ENCODE data around the gene ASPDH.
A peak's percentile ranks its signal among the peaks of the same experiment; 100 is the strongest.

Gene ASPDH

DNA sequence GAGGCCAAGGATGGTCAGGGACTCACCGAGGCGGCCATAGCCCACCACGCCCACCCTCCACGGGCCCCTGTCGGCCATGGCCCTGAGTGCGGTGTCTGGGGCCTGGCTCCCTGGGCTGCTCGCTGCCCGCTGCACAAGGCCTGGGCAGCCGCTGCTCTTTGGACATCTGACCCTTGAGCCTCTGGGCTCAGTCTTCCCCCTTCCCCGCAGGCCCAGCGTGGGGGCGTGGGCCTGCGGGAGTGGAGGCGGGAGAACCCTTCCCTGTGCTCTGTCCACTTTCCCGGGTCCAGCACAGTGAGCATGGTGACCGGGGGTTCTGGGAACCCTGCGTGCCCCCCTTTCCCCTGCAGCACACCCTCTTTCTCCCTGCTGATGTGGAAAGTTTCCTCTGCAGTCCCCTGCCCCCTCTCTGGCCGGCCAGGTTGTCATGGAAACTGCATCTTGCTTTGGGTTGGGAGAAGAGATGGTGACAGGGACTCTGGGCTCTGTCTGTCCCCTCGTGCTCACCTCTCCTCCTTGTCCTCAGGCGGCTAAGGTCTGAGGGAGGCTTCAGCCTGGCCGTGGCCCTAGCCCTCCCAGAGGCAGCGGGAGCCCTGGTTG lies at the start of gene ASPDH:
TSS of gene ASPDH (minus strand) at position 168 of the 600 bp plus-strand sequence. CDS start at position 78, 90 bp downstream.
- DNase-seq, result no peak

DNA sequence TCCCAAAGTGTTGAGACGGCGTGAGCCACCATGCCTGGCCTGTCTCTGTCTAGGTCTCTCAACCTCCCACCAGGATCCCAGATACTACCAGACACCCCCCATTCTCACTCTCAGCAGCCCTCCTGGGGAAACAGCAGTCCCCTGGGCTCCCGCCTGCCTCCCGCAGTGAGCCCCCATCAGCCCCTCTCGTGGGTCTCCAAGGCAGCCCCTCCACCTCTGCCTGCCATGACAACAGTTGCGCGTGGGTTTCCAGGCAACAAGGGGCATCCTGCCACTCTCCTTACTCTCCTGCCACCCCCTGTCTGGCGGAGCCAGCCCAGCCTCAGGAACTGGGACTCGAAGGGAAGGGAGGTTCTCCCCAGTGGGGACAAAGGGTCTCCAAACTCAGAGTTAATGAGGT lies 49.3 kb upstream of the ASPDH start:
- no peak for DNase-seq

DNA sequence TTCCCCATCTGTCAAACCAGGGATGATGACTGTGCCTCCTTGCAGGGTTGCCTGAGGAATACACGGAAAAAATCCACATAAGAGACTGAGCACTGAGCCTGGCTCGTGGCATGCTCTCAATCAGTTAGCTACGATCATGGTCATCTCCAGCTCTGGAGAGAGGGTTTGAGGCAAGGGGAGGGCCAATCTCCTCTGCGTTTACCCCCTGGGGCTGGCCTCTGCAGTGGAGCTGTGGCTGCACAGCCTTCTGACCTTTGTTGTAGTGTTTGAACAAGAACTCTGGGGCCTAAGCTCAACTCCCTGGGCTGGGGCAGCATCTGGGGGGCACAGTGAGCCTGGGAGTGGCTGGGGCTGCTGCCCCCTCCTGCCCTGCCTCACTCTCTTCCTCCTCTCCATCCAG lies 48.6 kb upstream of the ASPDH start:
- DNase-seq, result no peak

DNA sequence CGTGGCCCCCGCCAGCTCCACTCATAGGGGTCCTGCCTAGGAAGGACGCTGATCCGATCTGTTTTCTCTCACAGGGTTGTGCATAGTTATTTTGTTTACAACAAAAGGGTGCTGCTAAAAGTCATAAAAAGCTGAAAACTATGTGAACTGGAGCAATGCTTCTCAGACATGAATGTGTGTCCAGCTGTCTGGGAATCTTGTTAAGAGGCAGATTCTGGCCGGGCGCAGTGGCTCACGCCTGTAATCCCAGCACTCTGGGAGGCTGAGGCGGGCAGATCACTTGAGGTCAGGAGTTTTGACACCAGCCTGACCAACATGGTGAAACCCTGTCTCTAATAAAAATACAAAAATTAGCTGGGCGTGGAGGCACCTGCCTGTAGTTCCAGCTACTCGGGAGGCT lies 45.9 kb upstream of the ASPDH start:
- no peak for DNase-seq

DNA sequence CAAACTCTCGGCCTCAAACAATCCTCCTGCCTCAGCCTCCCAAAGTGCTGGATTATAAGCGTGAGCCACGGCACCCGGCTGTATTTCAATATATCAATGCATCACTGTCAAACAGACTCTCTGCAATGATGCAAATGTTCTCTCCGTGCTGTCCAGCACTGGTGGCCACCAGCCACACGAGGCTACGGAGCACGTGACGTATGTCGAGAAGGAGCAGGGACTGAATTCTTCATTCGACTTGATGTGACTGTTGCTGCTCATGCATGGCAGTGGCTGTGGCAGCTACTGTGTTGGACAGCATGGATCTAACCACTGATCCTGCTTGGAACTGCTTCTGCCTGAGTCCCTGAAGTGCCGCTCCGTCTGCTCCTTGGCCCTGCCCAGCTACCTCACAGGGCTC lies 44.7 kb upstream of the ASPDH start:
- DNase-seq, result no peak

DNA sequence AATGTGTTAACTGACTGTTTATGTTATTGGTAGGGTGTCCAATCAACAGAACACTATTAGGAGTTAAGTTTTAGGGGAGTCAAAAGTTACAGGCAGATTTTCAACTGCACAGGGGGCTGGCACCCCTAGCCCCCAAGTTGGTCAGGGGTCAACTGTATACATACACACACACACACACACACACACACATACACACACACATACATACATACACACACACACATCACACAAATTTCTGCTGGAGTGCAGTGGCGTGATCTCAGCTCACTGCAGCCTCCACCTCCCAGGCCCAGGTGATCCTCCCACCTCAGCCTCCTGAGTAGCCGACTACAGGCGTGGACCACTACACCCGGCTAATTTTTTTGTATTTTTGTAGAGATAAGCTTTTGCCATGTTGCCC lies 44.3 kb upstream of the ASPDH start:
- no peak for DNase-seq

DNA sequence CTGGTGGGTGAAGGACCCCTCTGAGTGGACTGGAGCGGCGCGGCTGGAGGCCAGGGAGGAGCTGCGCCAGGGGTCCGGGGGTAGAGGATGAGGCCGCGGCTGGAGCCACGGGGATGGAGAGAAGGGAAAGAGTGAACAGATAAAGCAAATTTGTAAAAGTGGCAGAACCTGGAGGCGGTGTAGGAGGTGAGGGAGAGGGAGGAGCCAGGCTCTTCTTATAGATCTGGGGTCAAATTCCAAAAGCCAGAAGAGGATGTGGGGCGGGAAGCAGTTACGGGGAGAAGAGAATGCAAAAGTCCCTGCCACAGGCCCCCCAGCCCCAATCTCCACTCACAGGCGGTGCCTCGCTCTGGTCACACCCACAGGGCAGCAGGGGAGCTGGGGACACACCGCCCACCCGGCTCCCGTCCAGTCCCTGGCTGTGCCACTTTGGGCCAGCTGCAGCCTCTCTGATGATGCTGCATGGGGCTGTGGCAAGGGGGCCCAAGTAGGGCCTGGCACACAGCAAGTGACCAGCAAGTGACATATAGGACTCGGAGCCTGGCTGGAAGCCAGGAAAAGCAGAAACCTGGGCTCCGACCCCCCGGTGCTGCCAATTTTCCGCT lies 43.4 kb upstream of the ASPDH start:
- no peak for DNase-seq

DNA sequence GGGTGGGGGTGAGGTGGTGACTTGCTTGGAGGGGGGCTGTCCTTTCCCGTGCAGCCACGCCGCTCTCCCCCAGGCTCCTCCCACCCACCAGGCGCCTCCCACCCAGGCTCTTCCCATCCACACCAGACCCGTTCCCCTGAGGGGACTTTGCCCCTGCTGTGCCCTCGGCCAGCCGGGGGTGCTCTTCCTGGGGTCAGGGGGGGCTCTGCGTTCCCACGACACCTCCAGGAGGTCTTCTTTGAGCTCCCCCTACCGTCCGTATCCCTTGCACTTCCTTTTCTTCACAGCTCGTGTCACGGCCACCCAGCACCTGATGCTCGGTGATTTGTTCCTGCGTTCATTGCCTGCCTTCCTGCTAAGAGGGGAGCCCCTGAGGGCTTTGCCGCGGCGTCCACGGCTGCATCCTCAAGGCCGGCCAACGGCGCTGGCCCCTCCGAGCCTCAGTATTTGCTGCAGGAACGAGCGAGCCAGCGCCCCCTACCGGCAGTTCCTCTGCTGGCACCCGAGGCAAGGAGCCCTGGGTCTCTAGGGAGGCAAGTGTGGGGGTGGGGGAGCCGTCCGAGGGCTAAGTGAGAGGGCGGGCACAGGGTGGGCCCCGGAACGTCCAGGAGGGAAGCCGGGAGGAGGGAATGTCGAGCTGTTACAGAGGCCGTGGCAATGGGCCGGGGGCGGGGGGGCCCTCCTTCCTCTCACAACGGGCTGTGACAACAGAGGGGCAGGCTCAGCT lies 42.7 kb upstream of the ASPDH start:
- peak; percentile 61 to 70 for DNase-seq

DNA sequence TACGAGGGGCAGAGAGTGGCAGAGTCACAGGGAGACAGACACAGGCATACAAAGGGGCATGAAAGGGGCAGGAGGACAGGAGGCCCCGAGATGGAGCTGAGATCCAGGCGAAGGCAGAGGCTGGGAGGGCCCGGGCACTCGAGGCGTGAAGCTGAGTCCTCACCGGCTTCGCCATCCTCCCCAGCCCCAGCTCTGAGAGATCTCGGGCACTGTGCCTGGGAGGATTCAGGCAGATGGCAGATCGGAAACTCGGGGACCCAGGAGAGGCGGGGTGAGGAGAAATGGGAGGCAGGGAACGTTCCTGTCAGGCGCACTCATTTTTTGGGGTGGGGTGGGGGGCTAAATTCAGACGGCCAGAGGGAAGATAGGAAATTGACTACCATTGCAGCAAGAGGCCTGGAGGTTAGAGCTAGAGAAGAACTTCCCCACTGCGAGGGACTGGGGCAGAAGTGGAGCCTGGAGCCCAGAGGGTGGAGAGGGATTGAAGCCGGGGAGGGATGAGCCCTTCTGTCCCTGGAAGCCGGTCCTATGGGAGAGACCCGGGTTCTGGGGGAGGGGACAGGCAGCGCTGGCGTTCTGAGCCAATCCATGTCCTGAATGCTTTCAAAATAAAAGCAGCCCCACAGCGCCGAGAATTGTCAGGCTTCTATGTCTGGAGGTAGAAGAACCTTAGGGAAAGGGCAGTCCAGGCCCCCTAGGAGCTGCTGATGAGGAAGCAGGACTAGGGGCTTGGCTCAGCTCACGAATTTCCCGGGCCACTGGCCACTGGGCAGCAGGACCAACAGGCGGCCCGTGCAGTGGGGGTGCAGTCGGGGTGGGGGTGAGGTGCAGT lies 42.0 kb upstream of the ASPDH start:
- DNase-seq, result no peak

DNA sequence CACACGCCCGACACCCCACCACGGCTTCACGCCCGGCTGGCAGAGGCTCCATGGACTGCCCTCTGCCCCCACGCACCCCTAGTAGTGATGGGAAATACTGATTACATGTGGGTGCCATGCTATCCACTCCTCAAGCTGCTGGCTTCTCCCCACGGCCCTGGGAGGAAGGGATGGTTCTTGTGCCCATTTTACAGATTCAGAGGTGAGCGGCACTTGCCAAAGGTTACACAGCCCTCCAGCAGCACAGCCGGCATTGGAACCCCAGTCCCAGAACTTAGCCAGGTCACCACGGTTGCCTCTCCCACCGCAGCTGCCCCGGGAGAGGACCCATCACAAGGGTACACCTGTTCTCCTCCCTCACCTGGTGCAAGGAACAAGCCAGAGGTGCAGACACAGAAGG lies 41.3 kb upstream of the ASPDH start:
- no peak for DNase-seq

DNA sequence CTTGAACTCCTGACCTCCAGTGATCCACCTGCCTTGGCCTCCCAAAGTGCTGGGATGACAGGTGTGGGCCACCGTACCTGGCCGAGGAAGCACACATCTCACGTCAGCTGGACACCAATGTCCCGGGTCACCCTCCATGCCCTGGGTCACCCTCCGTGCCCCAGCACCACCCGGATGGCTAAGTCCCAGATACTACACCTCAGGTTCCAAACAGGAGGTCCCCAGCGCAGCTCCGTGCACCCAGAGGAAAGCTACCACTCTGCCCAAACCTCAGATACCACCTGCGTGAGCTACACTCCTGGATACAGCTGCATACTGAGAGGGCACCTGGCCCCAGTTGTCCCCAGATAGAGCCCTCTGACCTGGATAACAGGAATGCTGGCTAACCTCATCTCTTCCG lies 40.5 kb upstream of the ASPDH start:
- DNase-seq, result no peak

DNA sequence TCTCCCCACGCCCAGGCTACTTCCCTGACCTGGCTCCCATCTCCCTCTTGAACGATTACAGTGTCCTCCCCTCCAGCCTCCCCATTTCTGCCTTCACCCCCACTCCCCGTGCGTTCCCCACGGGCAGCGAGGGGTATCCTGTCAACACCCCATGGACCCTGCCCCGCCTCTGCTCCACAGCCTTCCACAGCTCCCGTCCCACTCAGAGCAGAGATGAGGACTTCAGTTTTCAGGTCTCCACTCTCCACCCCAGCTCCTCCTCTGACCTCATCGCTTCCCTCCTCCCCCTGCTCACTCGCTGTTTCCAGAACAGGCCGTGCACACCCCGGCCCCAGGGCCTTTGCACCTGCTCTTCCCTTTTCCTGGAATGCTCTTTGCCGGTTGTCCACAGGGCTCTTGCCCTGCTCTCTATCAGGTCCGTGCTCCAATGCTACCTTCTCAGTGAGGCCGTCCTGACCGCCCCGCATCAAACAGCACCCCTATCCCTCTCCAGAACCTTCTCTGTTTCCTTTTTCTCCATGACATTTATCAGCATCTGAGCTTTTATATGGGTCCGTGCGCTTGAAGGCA lies 39.5 kb upstream of the ASPDH start:
- DNase-seq, result no peak

DNA sequence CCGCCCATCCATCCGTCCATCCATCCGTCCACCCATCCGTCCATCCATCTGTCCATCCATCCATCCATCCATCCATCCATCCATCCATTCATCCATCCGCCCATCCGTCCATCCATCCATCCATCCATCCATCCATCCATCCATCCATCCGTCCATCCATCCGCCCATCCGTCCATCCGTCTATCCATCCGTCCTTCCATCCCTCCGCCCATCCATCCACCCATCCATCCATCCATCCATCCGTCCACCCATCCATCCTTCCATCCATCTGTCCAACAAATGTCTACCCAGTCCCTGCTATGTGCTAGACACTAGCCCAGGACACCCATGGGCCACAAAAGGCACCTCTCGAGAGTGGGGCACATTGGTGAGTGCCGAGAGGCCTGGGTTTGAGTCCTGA lies 38.8 kb upstream of the ASPDH start:
- no peak for DNase-seq

DNA sequence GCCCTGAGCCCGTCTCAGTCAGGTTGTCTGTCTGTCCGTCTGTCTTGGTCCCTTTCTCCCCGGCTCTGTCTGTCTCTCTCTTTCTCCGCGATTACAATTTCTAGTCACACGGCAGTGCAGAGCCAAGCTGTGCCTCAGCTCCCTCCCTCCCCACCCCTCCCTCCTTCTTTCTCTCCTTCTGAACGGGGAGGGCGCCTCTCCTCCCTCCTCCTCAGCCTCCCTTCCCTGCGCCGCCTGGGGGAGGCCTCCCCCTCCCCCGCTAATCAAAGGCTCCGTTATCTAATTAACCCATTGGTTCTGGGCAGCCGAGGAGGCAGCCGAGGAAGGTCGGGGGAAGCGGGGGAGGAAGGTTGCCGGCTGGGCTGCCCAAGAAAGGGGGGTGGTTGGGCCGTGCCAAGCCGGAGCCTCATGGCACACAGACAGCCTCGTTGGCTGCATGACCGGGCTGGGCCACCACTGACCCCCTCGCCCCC lies 38.0 kb upstream of the ASPDH start:
- DNase-seq, result no peak

DNA sequence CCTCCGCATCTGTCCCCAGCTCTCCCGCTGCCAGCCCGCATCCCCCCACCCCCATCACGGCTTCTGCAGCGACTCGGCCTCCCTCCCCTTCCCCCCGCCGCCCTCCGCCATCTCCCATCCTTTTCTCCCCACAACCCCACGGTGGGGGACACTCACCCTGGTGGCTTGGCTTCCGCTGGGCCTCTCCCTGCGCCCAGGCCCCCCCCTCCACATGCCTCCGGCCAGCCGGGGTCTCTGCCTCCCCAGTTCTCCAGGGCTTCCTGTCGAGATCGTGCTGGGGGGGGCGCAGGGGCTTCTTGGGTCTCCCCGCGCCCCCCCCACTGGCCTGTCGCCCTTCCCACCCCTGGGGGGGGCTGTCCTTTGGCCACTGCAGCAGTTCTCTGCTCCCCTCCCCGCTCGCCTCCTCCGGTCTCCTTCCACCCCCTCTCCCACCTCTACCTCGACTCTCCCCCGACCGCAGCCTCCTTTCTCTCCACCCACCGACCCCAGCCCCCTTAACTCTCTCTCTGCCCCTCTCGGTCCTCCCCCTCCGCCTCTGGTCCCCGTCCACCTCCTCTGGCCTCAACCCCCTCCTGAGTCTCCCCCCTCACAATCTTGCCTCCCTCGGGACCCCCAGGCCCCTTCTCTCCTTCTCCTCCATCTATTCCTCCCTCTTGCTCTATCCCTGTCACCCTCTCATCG lies 37.5 kb upstream of the ASPDH start:
- no peak for DNase-seq

DNA sequence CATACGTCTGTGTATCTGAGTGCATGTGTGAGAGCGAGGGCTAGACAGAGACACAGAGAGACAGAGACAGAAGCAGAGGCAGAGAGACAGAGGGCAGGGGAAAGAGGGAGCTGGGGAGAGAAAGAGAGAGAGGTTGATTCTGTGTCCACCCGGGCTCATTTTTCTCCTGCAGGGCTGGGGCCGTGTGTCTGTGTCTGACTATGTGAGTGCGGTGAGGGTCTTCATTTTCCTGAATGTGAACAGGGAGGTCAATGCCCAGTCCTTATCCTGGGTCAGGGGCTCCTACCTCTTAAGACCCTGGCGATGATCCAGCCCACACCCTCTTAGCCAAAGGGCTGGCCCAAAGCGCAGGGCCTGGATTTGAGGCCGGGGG lies 36.9 kb upstream of the ASPDH start:
- DNase-seq, result no peak

DNA sequence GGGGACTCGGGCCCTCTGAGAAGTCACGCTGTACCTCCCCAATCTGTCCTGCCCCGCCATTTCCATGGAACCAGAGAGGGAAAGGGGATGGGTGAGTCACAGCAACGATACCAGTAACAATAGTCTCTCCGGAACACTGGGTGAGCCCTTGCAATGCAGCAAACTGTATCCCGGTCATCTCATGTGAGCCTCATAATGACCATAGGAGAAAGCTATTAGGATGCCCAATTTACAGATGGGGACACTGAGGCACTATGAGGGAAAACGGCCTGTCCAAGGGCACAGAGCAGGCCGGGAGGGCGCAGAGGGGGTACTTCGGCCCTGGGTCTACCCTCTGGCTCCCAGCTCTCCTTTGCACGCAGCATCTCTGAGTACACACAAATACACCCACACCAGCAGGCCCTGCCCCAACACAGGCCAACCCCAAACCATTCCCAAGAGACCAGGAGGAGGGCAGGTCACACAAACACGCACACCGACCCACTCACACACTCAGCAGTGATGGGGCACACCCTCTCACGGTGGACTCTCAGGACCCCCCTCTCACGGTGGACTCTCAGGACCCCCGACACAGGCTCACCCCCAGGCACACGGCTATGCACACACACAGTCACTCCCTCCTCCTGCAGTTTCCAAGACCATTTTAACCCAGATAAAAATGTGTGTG lies 36.3 kb upstream of the ASPDH start:
- DNase-seq, result no peak

DNA sequence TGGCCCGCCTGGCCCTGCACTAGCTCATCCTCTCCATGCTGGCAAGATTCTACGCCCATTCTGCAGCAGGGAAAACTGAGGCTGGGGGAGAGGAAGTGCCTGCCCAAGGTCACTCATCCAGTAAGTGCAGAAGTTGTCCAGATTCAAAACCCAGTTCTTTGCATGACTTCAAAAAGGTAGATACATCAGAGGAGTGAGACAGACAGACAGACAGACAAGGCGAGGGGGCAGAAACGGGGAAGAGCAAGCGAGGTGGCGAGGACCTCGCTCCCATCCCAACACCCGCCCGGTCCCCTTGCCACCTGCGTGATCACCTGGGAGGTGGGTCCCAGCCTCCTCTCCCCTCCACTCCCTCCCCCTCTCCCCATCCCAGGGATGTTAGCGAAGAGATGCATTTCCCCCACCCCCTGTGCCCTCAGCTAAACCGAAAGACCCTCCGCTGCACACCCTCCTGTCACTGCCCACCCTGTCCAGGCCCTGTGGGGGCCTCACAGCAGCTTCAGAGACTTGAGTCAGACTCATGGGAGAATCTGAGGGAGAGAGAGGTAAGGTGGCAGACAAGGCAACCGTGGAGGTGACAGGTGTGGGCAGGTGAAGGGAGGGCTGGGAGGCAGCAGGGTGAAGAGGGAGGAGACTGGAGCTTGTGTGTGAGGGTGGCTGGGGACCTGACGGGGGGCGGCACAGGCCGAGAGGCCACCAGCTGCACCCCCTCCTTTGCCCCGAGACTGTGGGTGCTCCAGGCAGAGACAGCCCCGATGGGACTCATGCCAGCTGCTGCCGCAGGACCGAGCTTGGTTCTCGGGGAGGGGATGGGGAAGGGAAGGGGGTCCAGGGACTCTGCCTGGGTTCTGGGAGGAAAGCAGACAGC lies 35.6 kb upstream of the ASPDH start:
- no peak for DNase-seq

DNA sequence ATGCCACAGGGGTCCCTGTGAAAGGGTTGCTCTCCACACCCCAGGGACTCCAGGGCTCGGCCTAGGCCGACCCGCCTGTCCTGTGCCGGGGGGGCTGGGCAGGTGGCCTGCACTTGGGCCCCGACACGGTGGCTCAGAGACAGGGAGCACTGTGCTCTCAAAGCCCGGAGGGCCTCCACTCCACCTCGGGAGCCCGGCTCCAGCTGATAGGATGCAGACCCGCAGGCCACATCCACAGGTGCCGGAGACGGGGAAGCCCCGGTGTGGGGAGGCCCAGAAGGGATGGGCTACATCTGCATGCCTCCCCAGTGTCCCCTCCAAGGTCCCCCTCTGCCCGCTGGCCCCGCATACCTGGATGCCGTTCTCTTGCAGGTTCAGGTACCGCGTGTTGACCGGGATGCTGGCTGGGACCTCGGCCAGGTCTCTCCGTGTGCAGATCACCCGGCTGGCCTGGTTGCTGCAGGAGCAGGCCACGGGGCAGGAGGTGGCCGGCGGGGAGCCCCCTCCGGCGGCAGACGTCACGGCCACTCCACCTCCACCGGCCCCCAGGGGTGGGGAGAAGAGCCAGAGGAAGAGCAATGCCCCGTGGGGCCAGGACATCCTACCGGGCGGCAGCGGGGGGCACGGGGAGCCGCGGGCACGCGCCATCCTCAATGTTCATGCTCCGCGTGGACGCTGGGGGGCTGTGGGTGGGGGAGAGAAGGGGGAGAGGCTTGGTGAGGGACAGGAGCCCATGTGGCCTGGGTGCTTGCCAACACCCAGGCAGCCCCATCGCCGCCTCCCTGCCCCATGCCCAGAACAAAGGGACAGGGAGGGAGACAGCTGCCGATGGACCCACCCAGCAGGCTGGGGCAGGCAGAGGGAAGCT lies 34.7 kb upstream of the ASPDH start:
- DNase-seq, result no peak
